ENCODE measurements around the gene IP6K3.

The IP6K3 gene

DNA sequence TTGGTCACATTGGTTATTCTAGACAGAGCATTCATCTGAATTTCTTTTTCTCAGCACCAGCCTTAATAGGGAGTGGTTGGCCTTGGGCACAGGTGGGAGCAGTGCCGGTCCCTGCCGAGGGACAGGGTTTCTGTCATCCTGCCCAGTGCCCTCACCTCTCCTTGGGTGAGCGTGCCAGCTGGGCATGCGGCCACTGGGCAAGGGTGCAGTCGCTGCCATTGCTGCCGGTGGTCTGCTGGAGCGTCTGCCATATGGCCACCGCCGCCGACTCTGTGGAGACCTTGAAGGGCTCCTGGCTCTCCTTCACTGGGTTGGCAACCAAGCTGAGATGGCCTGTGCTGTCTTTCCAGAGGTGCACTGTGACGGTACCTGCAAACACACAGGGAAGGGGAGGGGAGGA, 18.8 kb downstream of the IP6K3 start:
- TF ChIP-seq, protein P1, sequence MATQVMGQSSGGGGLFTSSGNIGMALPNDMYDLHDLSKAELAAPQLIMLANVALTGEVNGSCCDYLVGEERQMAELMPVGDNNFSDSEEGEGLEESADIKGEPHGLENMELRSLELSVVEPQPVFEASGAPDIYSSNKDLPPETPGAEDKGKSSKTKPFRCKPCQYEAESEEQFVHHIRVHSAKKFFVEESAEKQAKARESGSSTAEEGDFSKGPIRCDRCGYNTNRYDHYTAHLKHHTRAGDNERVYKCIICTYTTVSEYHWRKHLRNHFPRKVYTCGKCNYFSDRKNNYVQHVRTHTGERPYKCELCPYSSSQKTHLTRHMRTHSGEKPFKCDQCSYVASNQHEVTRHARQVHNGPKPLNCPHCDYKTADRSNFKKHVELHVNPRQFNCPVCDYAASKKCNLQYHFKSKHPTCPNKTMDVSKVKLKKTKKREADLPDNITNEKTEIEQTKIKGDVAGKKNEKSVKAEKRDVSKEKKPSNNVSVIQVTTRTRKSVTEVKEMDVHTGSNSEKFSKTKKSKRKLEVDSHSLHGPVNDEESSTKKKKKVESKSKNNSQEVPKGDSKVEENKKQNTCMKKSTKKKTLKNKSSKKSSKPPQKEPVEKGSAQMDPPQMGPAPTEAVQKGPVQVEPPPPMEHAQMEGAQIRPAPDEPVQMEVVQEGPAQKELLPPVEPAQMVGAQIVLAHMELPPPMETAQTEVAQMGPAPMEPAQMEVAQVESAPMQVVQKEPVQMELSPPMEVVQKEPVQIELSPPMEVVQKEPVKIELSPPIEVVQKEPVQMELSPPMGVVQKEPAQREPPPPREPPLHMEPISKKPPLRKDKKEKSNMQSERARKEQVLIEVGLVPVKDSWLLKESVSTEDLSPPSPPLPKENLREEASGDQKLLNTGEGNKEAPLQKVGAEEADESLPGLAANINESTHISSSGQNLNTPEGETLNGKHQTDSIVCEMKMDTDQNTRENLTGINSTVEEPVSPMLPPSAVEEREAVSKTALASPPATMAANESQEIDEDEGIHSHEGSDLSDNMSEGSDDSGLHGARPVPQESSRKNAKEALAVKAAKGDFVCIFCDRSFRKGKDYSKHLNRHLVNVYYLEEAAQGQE (IDR thresholded peaks at IDR 0.05; ENCODE audit: insufficient read depth in 1 of 2, low read depth in 2 of 2, low read length in 2 of 2) = no peak
- no peak for TF ChIP-seq TAF1 (IDR thresholded peaks at IDR 0.05; ENCODE audit: borderline replicate concordance, insufficient read depth, low read length)
- no peak for TF ChIP-seq POLR2AphosphoS5 (IDR thresholded peaks at IDR 0.05; ENCODE audit: low read depth, low read length)
- no peak for TF ChIP-seq FOXP2 (optimal IDR thresholded peaks at IDR 0.05; ENCODE audit: borderline replicate concordance, extremely low read depth, extremely low read length, insufficient read depth)
- TF ChIP-seq SIN3A (IDR thresholded peaks at IDR 0.05; ENCODE audit: borderline replicate concordance, insufficient read depth, low read length) = no peak

DNA sequence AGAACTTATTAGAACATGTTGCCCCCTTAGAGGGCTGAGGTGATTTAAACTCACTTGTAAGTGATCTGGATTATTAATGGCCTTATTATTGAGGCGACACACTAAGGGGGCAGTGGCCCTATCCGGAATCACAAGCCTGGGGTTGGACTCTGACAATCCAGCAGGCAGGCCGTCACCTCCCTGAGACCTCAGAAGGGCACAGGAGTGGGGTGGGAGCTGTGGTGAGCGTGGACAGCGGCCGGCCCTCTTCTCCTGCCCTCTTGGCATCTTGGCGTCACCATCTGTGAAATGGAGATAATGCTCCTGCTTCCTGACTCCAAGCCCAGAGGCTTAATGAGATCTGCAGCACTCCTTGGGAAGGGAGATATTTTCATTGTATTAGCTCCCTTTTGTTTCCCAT, 19.6 kb downstream of the IP6K3 start:
- TF ChIP-seq POLR2AphosphoS5 (IDR thresholded peaks at IDR 0.05; ENCODE audit: low read depth, low read length) = no peak
- no peak for TF ChIP-seq TAF1 (IDR thresholded peaks at IDR 0.05; ENCODE audit: borderline replicate concordance, insufficient read depth, low read length)
- TF ChIP-seq, protein P1 (IDR thresholded peaks at IDR 0.05; ENCODE audit: insufficient read depth in 1 of 2, low read depth in 2 of 2, low read length in 2 of 2) = no peak
- TF ChIP-seq SIN3A (IDR thresholded peaks at IDR 0.05; ENCODE audit: borderline replicate concordance, insufficient read depth, low read length) = no peak

DNA sequence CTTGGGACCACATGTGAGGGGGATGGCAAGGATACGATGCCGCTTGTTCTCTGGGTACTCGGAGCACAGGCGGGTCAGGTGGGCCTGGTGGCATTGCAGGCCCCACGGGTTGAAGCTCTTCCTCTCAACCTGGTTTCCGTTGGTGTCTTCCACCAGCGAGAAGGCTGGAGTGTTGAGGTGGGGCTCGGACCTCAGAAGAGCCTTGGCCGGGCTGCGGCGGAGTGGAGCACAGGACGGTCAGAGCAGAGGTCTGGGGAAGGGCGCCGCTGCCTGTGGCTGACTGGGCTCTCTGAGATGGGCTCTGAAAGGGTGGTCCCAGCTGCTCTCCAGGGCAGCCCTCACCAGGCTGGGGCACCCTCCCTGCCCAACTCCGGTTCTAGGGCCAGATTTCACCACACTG, 20.0 kb downstream of the IP6K3 start:
- TF ChIP-seq, protein P1 (IDR thresholded peaks at IDR 0.05; ENCODE audit: insufficient read depth in 1 of 2, low read depth in 2 of 2, low read length in 2 of 2) = no peak
- no peak for TF ChIP-seq POLR2AphosphoS5 (IDR thresholded peaks at IDR 0.05; ENCODE audit: low read depth, low read length)
- TF ChIP-seq FOXP2 (optimal IDR thresholded peaks at IDR 0.05; ENCODE audit: borderline replicate concordance, extremely low read depth, extremely low read length, insufficient read depth) = no peak
- no peak for TF ChIP-seq SIN3A (IDR thresholded peaks at IDR 0.05; ENCODE audit: borderline replicate concordance, insufficient read depth, low read length)
- TF ChIP-seq TAF1 (IDR thresholded peaks at IDR 0.05; ENCODE audit: borderline replicate concordance, insufficient read depth, low read length) = no peak

DNA sequence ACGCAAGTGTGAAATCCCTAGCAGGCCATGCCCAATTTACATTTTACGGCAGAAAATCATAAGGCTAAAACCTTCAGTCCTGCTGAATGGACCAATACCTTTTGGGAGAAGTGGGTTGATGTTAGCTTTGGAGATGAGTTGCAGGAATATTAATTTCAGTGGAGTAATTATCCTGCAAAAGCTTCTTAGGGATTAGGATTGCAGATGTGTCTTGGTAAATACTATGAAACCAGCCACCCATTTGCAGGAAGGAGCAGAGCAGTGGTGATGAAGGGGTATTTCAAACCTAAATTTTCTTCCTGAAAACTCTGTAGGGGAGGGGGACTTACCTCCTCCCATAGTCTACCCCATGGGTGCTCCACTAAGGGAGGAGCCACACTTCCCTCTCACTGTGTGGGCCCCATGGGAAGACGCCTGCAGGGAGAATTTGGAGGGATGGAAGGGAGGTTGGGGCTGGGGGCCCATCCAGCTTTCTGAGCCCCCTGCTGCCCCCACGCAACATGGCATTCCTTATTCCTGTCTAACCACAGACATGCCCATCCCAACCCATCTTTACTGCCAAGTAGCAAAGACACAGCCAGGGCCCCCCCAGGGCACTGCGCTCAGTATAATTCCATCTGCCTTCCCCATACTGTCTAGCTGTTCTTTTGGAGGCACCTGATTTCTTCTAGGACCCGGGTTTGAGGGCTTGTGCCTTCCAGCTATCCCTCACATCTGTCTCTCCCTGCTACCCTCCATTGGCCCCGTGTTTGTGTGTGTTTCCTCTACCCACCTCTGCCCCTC, 20.6 kb downstream of the IP6K3 start:
- TF ChIP-seq FOXP2 (optimal IDR thresholded peaks at IDR 0.05; ENCODE audit: borderline replicate concordance, extremely low read depth, extremely low read length, insufficient read depth) = no peak

DNA sequence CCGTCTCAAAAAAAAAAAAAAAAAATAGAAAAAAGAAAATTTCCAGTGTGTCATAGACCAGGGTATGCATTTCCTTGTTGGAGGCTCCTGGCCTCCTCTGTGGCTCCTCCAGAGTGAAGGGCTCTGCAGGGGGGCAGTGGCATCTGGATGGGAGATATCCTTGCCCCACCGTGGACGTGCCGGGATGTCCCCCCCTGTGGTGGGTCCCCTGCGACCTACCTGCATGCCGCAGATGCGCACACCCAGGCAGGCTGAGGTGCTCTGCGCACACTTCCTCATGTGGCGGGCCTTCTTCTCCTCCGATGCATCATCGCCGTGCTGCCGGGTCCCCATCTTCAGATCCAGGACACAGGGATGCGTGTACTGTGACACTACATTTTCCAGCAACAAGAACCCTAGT, 21.5 kb downstream of the IP6K3 start:
- TF ChIP-seq FOXP2 (optimal IDR thresholded peaks at IDR 0.05; ENCODE audit: borderline replicate concordance, extremely low read depth, extremely low read length, insufficient read depth) (no peak), SIN3A (IDR thresholded peaks at IDR 0.05; ENCODE audit: borderline replicate concordance, insufficient read depth, low read length) (no peak)

DNA sequence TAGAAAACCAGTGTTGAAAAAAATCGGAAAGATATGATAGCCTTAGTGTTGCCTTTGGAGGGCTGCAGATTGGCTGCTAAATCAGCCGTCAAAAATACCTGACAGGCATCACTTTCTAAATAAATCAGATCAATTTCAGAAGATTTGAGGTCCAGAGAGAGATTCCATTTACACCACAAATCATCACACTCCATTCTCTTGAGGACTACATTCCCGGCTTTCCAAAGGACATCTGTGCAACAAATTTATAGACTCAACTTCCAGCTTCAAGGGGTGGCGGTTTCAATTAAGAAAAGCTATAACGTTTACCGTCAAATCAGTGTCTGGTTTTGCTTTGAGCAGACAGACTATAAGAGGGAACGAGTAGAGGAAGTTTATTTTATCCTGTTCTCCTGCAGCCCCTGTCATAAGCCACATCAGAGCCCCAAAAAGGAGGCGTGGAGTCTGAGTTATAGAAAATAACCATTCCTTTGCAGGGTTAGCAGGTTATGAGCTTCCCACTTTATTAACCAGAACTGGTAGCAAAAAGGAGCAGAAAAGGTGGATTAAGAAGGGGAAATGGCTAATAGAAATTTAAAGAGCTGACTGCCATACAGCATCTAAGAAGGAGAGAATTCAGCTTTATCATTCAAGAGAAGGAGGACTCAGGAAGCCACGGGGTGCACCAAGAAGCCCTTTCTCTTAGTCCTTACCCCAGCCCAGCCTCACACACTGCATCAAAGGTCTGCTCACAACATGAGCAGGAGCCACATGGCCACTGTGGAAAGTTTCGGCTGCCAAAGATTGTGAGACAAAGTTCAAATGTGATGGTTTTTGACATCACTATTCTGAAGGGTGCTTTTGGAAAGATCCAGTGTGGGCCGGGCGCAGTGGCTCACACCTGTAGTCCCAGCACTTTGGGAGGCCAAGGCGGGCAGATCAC, 22.3 kb downstream of the IP6K3 start:
- TF ChIP-seq FOXP2 (optimal IDR thresholded peaks at IDR 0.05; ENCODE audit: borderline replicate concordance, extremely low read depth, extremely low read length, insufficient read depth) (no peak), SIN3A (IDR thresholded peaks at IDR 0.05; ENCODE audit: borderline replicate concordance, insufficient read depth, low read length) (no peak), TAF1 (IDR thresholded peaks at IDR 0.05; ENCODE audit: borderline replicate concordance, insufficient read depth, low read length) (no peak), POLR2AphosphoS5 (IDR thresholded peaks at IDR 0.05; ENCODE audit: low read depth, low read length) (no peak)
- TF ChIP-seq, protein P1 (IDR thresholded peaks at IDR 0.05; ENCODE audit: insufficient read depth in 1 of 2, low read depth in 2 of 2, low read length in 2 of 2) = no peak

All from PFSK-1 (cell line).